ENCODE measurements around the gene SLC25A13.

Gene SLC25A13

GRCh38 chr7:96118449-96119001 lies 203.4 kb downstream of the SLC25A13 start:
- DNase-seq = no peak

GRCh38 chr7:96116173-96116572 lies 205.7 kb downstream of the SLC25A13 start:
- Histone ChIP-seq H3K4me3 (ENCODE audit: control insufficient read depth in 1 of 7, extremely low read depth in 1 of 7, insufficient read depth in 4 of 7, low read depth in 2 of 7, low read length in 6 of 7) (no peak overlapping the region), H3K27me3 (replicated peaks in 2 of 5; ENCODE audit: control insufficient read depth in 4 of 5, insufficient read depth in 5 of 5, low read length in 4 of 5) (no peaks in the 10 kb centered on the region), H3K9me3 (ENCODE audit: control extremely low read depth in 1 of 5, control insufficient read depth in 4 of 5, insufficient read depth in 2 of 5, low read depth in 1 of 5, low read length in 4 of 5) (no peaks in the 10 kb centered on the region), H3K27ac (ENCODE audit: insufficient read depth in 1 of 2, low read depth in 1 of 2, low read length in 2 of 2, poor library complexity in 1 of 2, severe bottlenecking in 2 of 2) (no peak overlapping the region), H3K36me3 (ENCODE audit: control insufficient read depth in 4 of 4, insufficient read depth in 4 of 4, low read length in 3 of 4) (peaks cover 0 to 8% (median 4%) of the 10 kb centered on the region in 4 experiments), H3K4me1 (ENCODE audit: control extremely low read depth in 1 of 4, control insufficient read depth in 4 of 4, insufficient read depth in 4 of 4, low read length in 3 of 4) (no peaks in the 10 kb centered on the region)
- ChIA-PET POLR2A (no interaction called here), CTCF (no interaction called here)
- 98% methylated on average over 7 of the region's 7 CpGs for WGBS (ENCODE audit: insufficient coverage)
- no peak for DNase-seq

More at GRCh38 chr7:96118449-96119001, 203.4 kb downstream of the SLC25A13 start:
- POLR2A ChIA-PET = no interaction called here
- CTCF ChIA-PET = no interaction called here
- Histone ChIP-seq H3K27ac (ENCODE audit: insufficient read depth in 1 of 2, low read depth in 1 of 2, low read length in 2 of 2, poor library complexity in 1 of 2, severe bottlenecking in 2 of 2) (no peak overlapping the region), H3K4me1 (ENCODE audit: control extremely low read depth in 1 of 4, control insufficient read depth in 4 of 4, insufficient read depth in 4 of 4, low read length in 3 of 4) (no peaks in the 10 kb centered on the region), H3K9me3 (ENCODE audit: control extremely low read depth in 1 of 5, control insufficient read depth in 4 of 5, insufficient read depth in 2 of 5, low read depth in 1 of 5, low read length in 4 of 5) (no peaks in the 10 kb centered on the region), H3K27me3 (replicated peaks in 2 of 5; ENCODE audit: control insufficient read depth in 4 of 5, insufficient read depth in 5 of 5, low read length in 4 of 5) (no peaks in the 10 kb centered on the region), H3K4me3 (ENCODE audit: control insufficient read depth in 1 of 7, extremely low read depth in 1 of 7, insufficient read depth in 4 of 7, low read depth in 2 of 7, low read length in 6 of 7) (no peak overlapping the region), H3K36me3 (ENCODE audit: control insufficient read depth in 4 of 4, insufficient read depth in 4 of 4, low read length in 3 of 4) (peaks cover 2 to 17% (median 9%) of the 10 kb centered on the region in 4 experiments)
- WGBS (ENCODE audit: insufficient coverage) = 92% methylated on average over 9 of the region's 13 CpGs

- Histone ChIP-seq H3K36me3 (ENCODE audit: control insufficient read depth in 4 of 4, insufficient read depth in 4 of 4, low read length in 3 of 4) (no peaks in the 10 kb centered on the region), H3K27me3 (replicated peaks in 2 of 5; ENCODE audit: control insufficient read depth in 4 of 5, insufficient read depth in 5 of 5, low read length in 4 of 5) (no peaks in the 10 kb centered on the region), H3K4me3 (ENCODE audit: control insufficient read depth in 1 of 7, extremely low read depth in 1 of 7, insufficient read depth in 4 of 7, low read depth in 2 of 7, low read length in 6 of 7) (no peak overlapping the region), H3K4me1 (ENCODE audit: control extremely low read depth in 1 of 4, control insufficient read depth in 4 of 4, insufficient read depth in 4 of 4, low read length in 3 of 4) (no peaks in the 10 kb centered on the region), H3K27ac (ENCODE audit: insufficient read depth in 1 of 2, low read depth in 1 of 2, low read length in 2 of 2, poor library complexity in 1 of 2, severe bottlenecking in 2 of 2) (no peak overlapping the region), H3K9me3 (ENCODE audit: control extremely low read depth in 1 of 5, control insufficient read depth in 4 of 5, insufficient read depth in 2 of 5, low read depth in 1 of 5, low read length in 4 of 5) (no peaks in the 10 kb centered on the region)
- 94% methylated on average over 4 of the region's 7 CpGs for WGBS (ENCODE audit: insufficient coverage)
- POLR2A ChIA-PET = no interaction called here
- CTCF ChIA-PET = interaction anchor here (0.6 kb wide), 1 partner anchor 40 kb away, joined by 3 read pairs; no protein-coding TSS in a partner anchor
- no peak for DNase-seq
Observed at GRCh38 chr7:96114190-96114589, 207.7 kb downstream of the SLC25A13 start.

- Histone ChIP-seq H3K36me3 (ENCODE audit: control insufficient read depth in 4 of 4, insufficient read depth in 4 of 4, low read length in 3 of 4) (no peaks in the 10 kb centered on the region), H3K9me3 (ENCODE audit: control extremely low read depth in 1 of 5, control insufficient read depth in 4 of 5, insufficient read depth in 2 of 5, low read depth in 1 of 5, low read length in 4 of 5) (no peaks in the 10 kb centered on the region), H3K27me3 (replicated peaks in 2 of 5; ENCODE audit: control insufficient read depth in 4 of 5, insufficient read depth in 5 of 5, low read length in 4 of 5) (no peaks in the 10 kb centered on the region), H3K27ac (ENCODE audit: insufficient read depth in 1 of 2, low read depth in 1 of 2, low read length in 2 of 2, poor library complexity in 1 of 2, severe bottlenecking in 2 of 2) (no peak overlapping the region), H3K4me1 (ENCODE audit: control extremely low read depth in 1 of 4, control insufficient read depth in 4 of 4, insufficient read depth in 4 of 4, low read length in 3 of 4) (no peaks in the 10 kb centered on the region), H3K4me3 (ENCODE audit: control insufficient read depth in 1 of 7, extremely low read depth in 1 of 7, insufficient read depth in 4 of 7, low read depth in 2 of 7, low read length in 6 of 7) (no peak overlapping the region)
- DNase-seq = no peak
- CTCF ChIA-PET = no interaction called here
- POLR2A ChIA-PET = no interaction called here
Observed at GRCh38 chr7:96111405-96111804, 210.5 kb downstream of the SLC25A13 start.

GRCh38 chr7:96104984-96105383 lies 216.9 kb downstream of the SLC25A13 start:
- POLR2A ChIA-PET = no interaction called here
- Histone ChIP-seq H3K4me3 (ENCODE audit: control insufficient read depth in 1 of 7, extremely low read depth in 1 of 7, insufficient read depth in 4 of 7, low read depth in 2 of 7, low read length in 6 of 7) (no peak overlapping the region), H3K27ac (ENCODE audit: insufficient read depth in 1 of 2, low read depth in 1 of 2, low read length in 2 of 2, poor library complexity in 1 of 2, severe bottlenecking in 2 of 2) (no peak overlapping the region), H3K27me3 (replicated peaks in 2 of 5; ENCODE audit: control insufficient read depth in 4 of 5, insufficient read depth in 5 of 5, low read length in 4 of 5) (no peaks in the 10 kb centered on the region), H3K36me3 (ENCODE audit: control insufficient read depth in 4 of 4, insufficient read depth in 4 of 4, low read length in 3 of 4) (no peaks in the 10 kb centered on the region), H3K9me3 (ENCODE audit: control extremely low read depth in 1 of 5, control insufficient read depth in 4 of 5, insufficient read depth in 2 of 5, low read depth in 1 of 5, low read length in 4 of 5) (no peaks in the 10 kb centered on the region), H3K4me1 (ENCODE audit: control extremely low read depth in 1 of 4, control insufficient read depth in 4 of 4, insufficient read depth in 4 of 4, low read length in 3 of 4) (no peaks in the 10 kb centered on the region)
- no peak for DNase-seq
- CTCF ChIA-PET = no interaction called here

GRCh38 chr7:96102096-96102811 lies 219.6 kb downstream of the SLC25A13 start:
- H3K36me3 ChIP-seq (ENCODE audit: control insufficient read depth in 4 of 4, insufficient read depth in 4 of 4, low read length in 3 of 4) = no peaks in the 10 kb centered on the region
- POLR2A ChIA-PET = no interaction called here
- peaks cover 0 to 2% (median 0%) of the 10 kb centered on the region in 5 experiments for H3K27me3 ChIP-seq (replicated peaks in 2 of 5; ENCODE audit: control insufficient read depth in 4 of 5, insufficient read depth in 5 of 5, low read length in 4 of 5)
- no peak overlapping the region for H3K27ac ChIP-seq (ENCODE audit: insufficient read depth in 1 of 2, low read depth in 1 of 2, low read length in 2 of 2, poor library complexity in 1 of 2, severe bottlenecking in 2 of 2)
- H3K4me3 ChIP-seq (ENCODE audit: control insufficient read depth in 1 of 7, extremely low read depth in 1 of 7, insufficient read depth in 4 of 7, low read depth in 2 of 7, low read length in 6 of 7) = no peak overlapping the region
- peaks cover 0 to 4% (median 2%) of the 10 kb centered on the region in 5 experiments for H3K9me3 ChIP-seq (ENCODE audit: control extremely low read depth in 1 of 5, control insufficient read depth in 4 of 5, insufficient read depth in 2 of 5, low read depth in 1 of 5, low read length in 4 of 5)
- no peak for DNase-seq
- CTCF ChIA-PET = no interaction called here
- no peaks in the 10 kb centered on the region for H3K4me1 ChIP-seq (ENCODE audit: control extremely low read depth in 1 of 4, control insufficient read depth in 4 of 4, insufficient read depth in 4 of 4, low read length in 3 of 4)

GRCh38 chr7:96100737-96101136 lies 221.2 kb downstream of the SLC25A13 start:
- ChIA-PET CTCF (no interaction called here), POLR2A (no interaction called here)
- no peak for DNase-seq
- Histone ChIP-seq H3K4me1 (ENCODE audit: control extremely low read depth in 1 of 4, control insufficient read depth in 4 of 4, insufficient read depth in 4 of 4, low read length in 3 of 4) (no peaks in the 10 kb centered on the region), H3K9me3 (ENCODE audit: control extremely low read depth in 1 of 5, control insufficient read depth in 4 of 5, insufficient read depth in 2 of 5, low read depth in 1 of 5, low read length in 4 of 5) (peaks cover 0 to 4% (median 2%) of the 10 kb centered on the region in 5 experiments), H3K4me3 (ENCODE audit: control insufficient read depth in 1 of 7, extremely low read depth in 1 of 7, insufficient read depth in 4 of 7, low read depth in 2 of 7, low read length in 6 of 7) (no peak overlapping the region), H3K27me3 (replicated peaks in 2 of 5; ENCODE audit: control insufficient read depth in 4 of 5, insufficient read depth in 5 of 5, low read length in 4 of 5) (peaks cover 0 to 3% (median 0%) of the 10 kb centered on the region in 5 experiments), H3K36me3 (ENCODE audit: control insufficient read depth in 4 of 4, insufficient read depth in 4 of 4, low read length in 3 of 4) (no peaks in the 10 kb centered on the region), H3K27ac (ENCODE audit: insufficient read depth in 1 of 2, low read depth in 1 of 2, low read length in 2 of 2, poor library complexity in 1 of 2, severe bottlenecking in 2 of 2) (no peak overlapping the region)
- no CpG with 5 or more reads among the region's 1 CpG for WGBS (ENCODE audit: insufficient coverage)
